ENCODE data around the gene ARHGEF10L.

Gene ARHGEF10L

GRCh38 chr1:17591814-17592430 lies 52.4 kb downstream of the ARHGEF10L start:
- no peak for DNase-seq (ENCODE audit: low spot score)

- DNase-seq (ENCODE audit: low spot score): no peak
These were observed 54.5 kb downstream of the ARHGEF10L start for GRCh38 chr1:17594026-17594425.

GRCh38 chr1:17594690-17595601 lies 55.4 kb downstream of the ARHGEF10L start:
- DNase-seq (ENCODE audit: low spot score): no peak

- DNase-seq (ENCODE audit: low spot score): no peak
These were observed 56.1 kb downstream of the ARHGEF10L start for GRCh38 chr1:17595602-17595925.

GRCh38 chr1:17596186-17596585 lies 56.7 kb downstream of the ARHGEF10L start:
- DNase-seq (ENCODE audit: low spot score): no peak

GRCh38 chr1:17596651-17597509 lies 57.4 kb downstream of the ARHGEF10L start:
- DNase-seq (ENCODE audit: low spot score): no peak

GRCh38 chr1:17597651-17598050 lies 58.2 kb downstream of the ARHGEF10L start:
- no peak for DNase-seq (ENCODE audit: low spot score)

- no peak for DNase-seq (ENCODE audit: low spot score)
These were observed 58.8 kb downstream of the ARHGEF10L start for GRCh38 chr1:17598251-17598650.

GRCh38 chr1:17599291-17599953 lies 59.9 kb downstream of the ARHGEF10L start:
- DNase-seq (ENCODE audit: low spot score): no peak

- DNase-seq (ENCODE audit: low spot score): no peak
These were observed 60.4 kb downstream of the ARHGEF10L start for GRCh38 chr1:17599954-17600300.

GRCh38 chr1:17600321-17600720 lies 60.8 kb downstream of the ARHGEF10L start:
- no peak for DNase-seq (ENCODE audit: low spot score)

- no peak for DNase-seq (ENCODE audit: low spot score)
These were observed 62.3 kb downstream of the ARHGEF10L start for GRCh38 chr1:17601643-17602382.

- peak; percentile 7 for DNase-seq (ENCODE audit: low spot score)
These were observed 63.8 kb downstream of the ARHGEF10L start for GRCh38 chr1:17603091-17603841.

GRCh38 chr1:17605582-17606344 lies 66.3 kb downstream of the ARHGEF10L start:
- DNase-seq (ENCODE audit: low spot score): no peak

GRCh38 chr1:17606826-17607440 lies 67.4 kb downstream of the ARHGEF10L start:
- peak; percentile 59 for DNase-seq (ENCODE audit: low spot score)

GRCh38 chr1:17607644-17608581 lies 68.4 kb downstream of the ARHGEF10L start:
- DNase-seq (ENCODE audit: low spot score): no peak

GRCh38 chr1:17609529-17609928 lies 70.0 kb downstream of the ARHGEF10L start:
- no peak for DNase-seq (ENCODE audit: low spot score)

- DNase-seq (ENCODE audit: low spot score): no peak
These were observed 70.6 kb downstream of the ARHGEF10L start for GRCh38 chr1:17610085-17610484.
